GM18861 (cell line): Measurements from ENCODE around the gene FGF11.

Source experiments
- ATAC-seq: cut with Tn5 transposase; IDR thresholded peaks from one replicate; pipeline ENCODE4 v1.9.1; 2021; ENCODE audit not compliant: unreplicated experiment

FGF11 gene

GRCh38 chr17:7439462-7440112, at the start of gene FGF11:
Gene FGF11 (plus strand): TSS chr17:7439512. CDS start chr17:7439621, 109 bp downstream.
- ATAC-seq, result no peak

GRCh38 chr17:7389924-7390910, 49.1 kb upstream of the FGF11 start:
- no peak for ATAC-seq

DNA sequence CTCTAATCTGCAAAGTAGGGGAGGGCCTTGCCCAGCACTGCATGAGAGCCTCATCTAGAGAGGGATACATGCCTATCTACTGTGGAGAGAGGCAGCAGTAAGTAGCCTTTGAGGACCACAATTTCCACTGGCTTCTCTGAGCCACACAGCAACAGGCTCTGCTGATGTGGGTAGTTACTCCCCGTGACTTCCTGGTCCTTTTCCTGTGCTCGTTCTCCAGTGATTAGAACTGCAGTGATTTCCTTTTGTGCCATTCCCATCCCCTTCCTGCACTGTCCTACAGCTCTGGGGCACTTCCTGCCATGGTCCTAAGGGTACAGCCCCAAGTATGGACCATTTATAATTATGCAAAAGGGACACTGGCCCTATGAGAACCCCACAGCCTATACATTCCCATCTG, 48.0 kb upstream of the FGF11 start:
- ATAC-seq, result no peak

GRCh38 chr17:7392696-7393612, 46.4 kb upstream of the FGF11 start:
- no peak for ATAC-seq

- ATAC-seq, result peak; percentile 26
Measured at GRCh38 chr17:7393613-7394451, 45.5 kb upstream of the FGF11 start.

DNA sequence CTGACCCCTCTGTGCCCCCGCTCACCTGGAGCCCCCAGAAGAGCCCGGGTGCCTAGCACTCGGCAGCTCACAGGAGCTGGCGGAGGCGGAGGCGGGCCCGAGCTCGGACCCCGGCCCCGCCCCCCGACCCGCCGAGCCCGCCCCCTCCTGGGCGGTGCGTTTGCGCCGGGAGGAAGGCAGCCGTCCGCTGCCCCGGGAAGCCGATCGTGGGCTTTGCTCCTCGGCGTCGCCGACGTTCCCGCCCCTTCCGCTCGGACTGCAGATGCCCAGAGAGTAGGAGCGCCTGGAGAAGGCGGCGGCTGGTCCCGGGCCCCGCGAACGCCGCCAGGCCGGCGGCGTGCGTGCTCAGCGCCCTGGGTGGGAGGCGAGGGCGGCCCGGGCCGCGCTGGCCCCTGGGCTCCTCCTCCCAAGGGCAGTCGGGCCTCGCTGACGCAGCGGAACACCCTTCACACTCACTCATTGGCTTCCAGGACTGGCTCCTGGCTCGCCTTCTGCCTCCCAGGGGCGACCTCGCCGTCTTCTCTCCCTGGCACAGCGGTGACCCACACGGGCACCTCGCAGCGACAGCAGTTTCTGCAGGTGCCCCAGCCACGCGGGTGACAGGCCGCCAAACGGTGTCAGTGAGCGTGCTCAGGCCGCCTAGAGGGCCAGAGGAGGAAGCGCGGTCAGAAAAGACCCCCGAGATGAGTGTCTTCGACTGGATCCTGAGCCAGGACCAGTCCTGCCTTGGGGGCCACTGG, 44.7 kb upstream of the FGF11 start, which contains the start of gene PLSCR3:
Gene PLSCR3 (minus strand): TSS at position 74 of the 740 bp plus-strand sequence. CDS start 415 bp downstream, outside the sequence.
- ATAC-seq, result peak; percentile 71

- ATAC-seq, result no peak
Measured at GRCh38 chr17:7396147-7396546, 43.2 kb upstream of the FGF11 start.

DNA sequence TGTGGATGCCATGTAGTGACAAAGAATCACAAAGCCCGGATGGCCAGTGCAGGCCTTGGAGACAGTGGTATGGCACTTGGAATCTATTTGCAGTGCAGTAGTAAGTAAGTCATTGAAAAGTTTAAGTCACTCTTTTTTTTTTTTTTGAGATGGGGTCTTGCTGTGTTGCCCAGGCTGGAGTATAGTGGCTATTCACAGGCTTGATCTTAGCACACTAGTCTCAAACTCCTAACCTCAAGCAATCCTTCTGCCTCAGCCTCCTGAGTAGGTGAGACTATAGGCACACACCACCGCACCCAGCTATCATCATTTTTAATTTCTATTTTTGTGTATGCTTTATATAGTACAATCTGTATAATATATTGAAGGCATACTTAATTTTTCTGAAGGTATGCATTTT, 40.7 kb upstream of the FGF11 start:
- no peak for ATAC-seq

DNA sequence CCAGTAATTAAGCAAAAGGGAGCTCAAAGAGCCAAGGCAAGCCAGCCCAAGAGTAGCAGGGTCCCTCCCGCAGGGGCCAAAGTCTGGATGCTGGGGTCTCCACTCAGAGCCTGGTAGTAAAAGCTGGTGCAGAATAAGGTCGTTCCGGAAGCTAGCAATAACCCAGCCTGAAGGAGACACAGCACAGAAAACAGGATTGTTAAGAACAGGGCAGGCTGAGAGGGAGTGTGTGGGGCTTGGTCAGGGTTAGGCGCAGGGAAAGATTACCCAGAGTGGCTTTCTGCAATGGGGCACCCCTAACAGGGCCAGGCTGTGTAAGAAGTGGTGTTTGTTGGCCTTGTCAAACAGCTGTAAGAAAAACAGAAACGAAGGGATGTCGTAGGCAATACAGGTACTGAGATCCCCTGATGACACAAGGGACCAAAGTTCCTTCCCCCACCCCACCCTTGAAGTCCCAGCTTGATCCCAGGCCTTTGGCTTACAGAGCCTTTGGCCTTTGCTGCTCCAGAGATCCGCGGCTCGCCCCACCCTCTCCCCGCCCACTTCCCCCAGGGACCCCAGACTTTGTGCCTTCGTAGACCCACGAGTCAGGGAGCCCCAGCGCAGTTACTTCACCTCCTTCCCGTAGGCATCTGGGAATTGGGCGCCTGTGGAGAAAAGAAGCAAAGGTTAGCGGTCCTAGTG, 36.1 kb upstream of the FGF11 start:
- ATAC-seq, result no peak

- no peak for ATAC-seq
Measured at GRCh38 chr17:7403727-7403976, 35.7 kb upstream of the FGF11 start.

DNA sequence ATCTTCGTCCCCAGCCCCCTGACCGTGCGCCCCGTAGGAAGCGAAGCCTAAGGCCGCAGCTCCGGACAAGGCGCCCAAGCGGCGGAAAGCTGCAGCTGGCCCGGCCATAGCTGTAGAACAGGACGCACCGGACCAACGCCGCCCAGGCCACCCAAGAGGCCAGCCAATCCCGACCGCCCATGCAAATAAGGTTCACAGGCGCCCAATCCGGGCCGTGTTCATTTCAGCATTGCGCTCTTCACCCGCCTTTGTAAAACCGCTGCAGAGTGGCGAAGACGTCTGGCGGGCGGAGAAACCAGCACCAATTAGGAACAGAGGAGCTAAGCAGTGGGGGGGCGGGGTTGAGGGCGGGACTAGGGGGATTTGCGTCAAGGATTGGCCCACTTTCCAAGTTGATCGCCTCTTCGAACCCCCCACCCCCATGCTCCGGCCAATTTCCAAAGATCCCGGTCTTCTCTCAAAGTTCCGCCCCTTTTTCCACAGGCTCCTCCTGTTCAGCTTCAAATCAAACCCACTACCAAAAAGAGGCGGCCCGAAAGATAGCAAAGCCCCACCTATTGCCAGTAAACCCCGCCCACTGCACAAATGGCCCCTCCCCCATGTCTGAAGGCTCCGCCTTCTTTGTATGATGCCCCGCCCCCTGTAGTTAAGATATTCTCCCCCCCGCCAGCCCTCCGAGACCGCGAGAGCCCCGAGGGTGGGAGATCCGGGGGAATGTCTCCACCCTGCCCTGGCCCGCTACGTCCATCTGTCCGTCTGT, 35.2 kb upstream of the FGF11 start, which contains the start of gene TMEM256:
Gene TMEM256 (minus strand): TSS at position 121 of the 760 bp plus-strand sequence. CDS start 13 bp downstream, at position 108.
- ATAC-seq, result peak; percentile 83

DNA sequence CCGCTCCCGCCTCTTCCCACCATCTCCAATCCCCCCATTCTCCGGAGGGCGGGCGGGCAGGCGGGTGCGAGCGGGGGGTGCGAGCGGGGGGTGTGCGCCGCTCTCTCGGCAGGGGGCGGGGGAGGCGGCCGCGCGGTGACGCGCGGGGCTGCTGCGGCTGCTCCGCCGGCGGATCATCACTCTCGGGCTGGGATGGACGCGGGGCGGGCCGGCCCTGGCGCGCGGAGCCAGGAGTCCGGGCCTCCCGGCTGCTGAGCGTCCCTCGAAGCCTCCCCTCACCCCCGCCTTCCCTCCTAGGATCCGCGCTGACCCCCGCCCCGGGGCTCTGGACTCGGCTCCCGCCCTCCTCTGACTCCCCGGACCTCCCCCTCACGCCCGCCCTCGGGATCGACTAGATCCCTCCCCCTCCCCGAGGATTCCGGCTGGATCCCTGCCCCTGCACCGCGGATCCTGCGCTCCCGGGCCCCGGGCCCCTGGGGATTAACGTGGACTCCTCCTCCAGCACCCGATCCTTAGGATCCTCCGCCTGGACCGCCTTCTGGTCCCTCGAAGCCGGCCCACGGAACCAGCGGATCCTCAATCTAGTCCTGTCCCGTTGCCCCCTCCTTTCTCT, 34.5 kb upstream of the FGF11 start:
- ATAC-seq, result no peak

- ATAC-seq, result no peak
Measured at GRCh38 chr17:7405350-7406234, 33.7 kb upstream of the FGF11 start.

DNA sequence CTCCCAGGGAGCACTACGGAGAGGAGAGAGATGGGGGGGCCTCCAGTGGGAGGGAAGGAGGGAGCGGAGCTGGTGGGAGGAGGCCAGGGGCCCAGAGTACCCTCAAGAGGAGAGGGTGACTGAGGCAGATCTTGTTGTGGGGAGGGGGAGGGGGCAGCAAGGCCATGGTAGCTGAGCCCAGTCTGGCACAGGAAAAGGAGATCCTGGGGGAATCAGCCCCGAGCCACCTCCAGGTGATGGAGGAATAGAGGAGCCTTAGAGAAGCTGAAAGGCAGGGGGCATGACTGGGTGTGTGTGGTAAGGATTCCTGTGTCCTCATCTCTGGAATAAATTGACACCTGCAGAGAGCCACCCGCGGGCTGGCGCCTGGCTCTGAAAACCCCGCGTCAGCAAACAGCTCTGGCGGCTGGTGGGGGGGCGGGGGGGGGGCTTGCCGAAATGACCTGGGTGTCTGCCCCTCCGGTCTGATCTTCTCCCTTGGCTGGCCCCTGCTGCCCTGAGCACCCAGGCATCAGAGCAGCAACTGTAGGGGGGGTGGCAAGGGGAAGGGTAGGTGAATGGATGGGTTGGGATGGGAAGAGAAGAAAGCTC, 33.0 kb upstream of the FGF11 start:
- ATAC-seq, result no peak

GRCh38 chr17:7407082-7407481, 32.2 kb upstream of the FGF11 start:
- ATAC-seq, result no peak

- no peak for ATAC-seq
Measured at GRCh38 chr17:7407485-7408251, 31.6 kb upstream of the FGF11 start, which contains the start of gene NLGN2. Gene NLGN2 (plus strand): TSS chr17:7407845. CDS start chr17:7408256, 411 bp downstream.
